Keratinocyte (primary cell): Measurements from ENCODE around the gene MAP6D1. TPM values are rescaled to one million over a fixed set of nuclear protein-coding genes. Genes with fewer than 3 reads are reported as not detected.
"Not testable (repeated sequence)": the region's sequence is repeated elsewhere in the genome, so short reads cannot be mapped to it uniquely, and the experiment has no call there.

Experiments
- DNase-seq: peaks from one replicate; pipeline ENCODE4 v3.0.0-alpha.2; 2011; ENCODE audit warnings: low read depth, missing footprints, low spot score
- FAIRE-seq: peaks from 2 replicates; lab custom pipeline; 2011; peaks lifted over from hg19 to GRCh38; lab: Jason Lieb, UNC
- H2AFZ ChIP-seq: 2 replicates; pipeline ENCODE4 v1.6.0; 2012; ENCODE audit warnings: low read length, control low read depth, inconsistent platforms; ENCODE audit not compliant: control insufficient read depth
- H3K27ac ChIP-seq: 2 replicates; pipeline ENCODE4 v1.5.1; 2011; ENCODE audit warnings: low read length; ENCODE audit not compliant: control insufficient read depth, insufficient read depth
- H3K27me3 ChIP-seq: 3 replicates; pipeline ENCODE4 v1.6.0; 2011; ENCODE audit warnings: low read length; ENCODE audit not compliant: control insufficient read depth, insufficient read depth; ENCODE audit errors: extremely low read depth
- H3K36me3 ChIP-seq, 2 experiments: 2 replicates in 1 of 2; 3 replicates in 1 of 2; pipeline ENCODE4 v1.5.1; 2011; ENCODE audit warnings: low read length in 2 of 2, mild to moderate bottlenecking in 1 of 2; ENCODE audit not compliant: control insufficient read depth in 2 of 2, insufficient read depth in 2 of 2; ENCODE audit errors: extremely low read depth in 1 of 2
- H3K4me1 ChIP-seq: 3 replicates; pipeline ENCODE4 v1.5.1; 2011; ENCODE audit warnings: low read length; ENCODE audit not compliant: control insufficient read depth, insufficient read depth; ENCODE audit errors: extremely low read depth
- H3K4me2 ChIP-seq: 3 replicates; pipeline ENCODE4 v1.6.0; 2011; ENCODE audit warnings: low read depth, low read length; ENCODE audit not compliant: control insufficient read depth, insufficient read depth; ENCODE audit errors: extremely low read depth
- H3K4me3 ChIP-seq, 3 experiments: fragments of 200-600 bp in 1 of 3; sonication (generic) in 1 of 3; 2 replicates in 2 of 3; 3 replicates in 1 of 3; pipeline ENCODE4 v1.5.1; 2011 to 2016; ENCODE audit warnings: low read length in 3 of 3, mild to moderate bottlenecking in 3 of 3, control low read depth in 2 of 3, inconsistent platforms in 1 of 3, low read depth in 1 of 3, mixed read lengths in 1 of 3, mixed run types in 1 of 3, moderate library complexity in 1 of 3; ENCODE audit not compliant: control insufficient read depth in 2 of 3, insufficient read depth in 2 of 3; ENCODE audit errors: extremely low read depth in 1 of 3
- H3K79me2 ChIP-seq: 2 replicates; pipeline ENCODE4 v1.6.0; 2012; ENCODE audit warnings: low read length; ENCODE audit not compliant: control insufficient read depth, insufficient read depth
- H3K9ac ChIP-seq: 3 replicates; pipeline ENCODE4 v1.6.0; 2011; ENCODE audit warnings: low read length; ENCODE audit not compliant: control insufficient read depth, insufficient read depth; ENCODE audit errors: extremely low read depth
- H3K9me1 ChIP-seq: 3 replicates; pipeline ENCODE4 v1.6.0; 2011; ENCODE audit warnings: low read length; ENCODE audit not compliant: control insufficient read depth, insufficient read depth; ENCODE audit errors: extremely low read depth
- H3K9me3 ChIP-seq: 2 replicates; pipeline ENCODE4 v1.5.1; 2012; ENCODE audit warnings: low read depth, low read length; ENCODE audit not compliant: control insufficient read depth
- H4K20me1 ChIP-seq: 3 replicates; pipeline ENCODE4 v1.6.0; 2011; ENCODE audit warnings: low read length; ENCODE audit not compliant: control insufficient read depth, insufficient read depth; ENCODE audit errors: extremely low read depth
- EZH2 ChIP-seq: IDR thresholded peaks from one replicate; pipeline ENCODE4 v1.6.1; 2012; ENCODE audit warnings: inconsistent platforms, mild to moderate bottlenecking, low read length, moderate library complexity
- dilution Hi-C: fragments of 300-500 bp; cut with MboI; formaldehyde crosslinking; loops from one replicate; pipeline ENCODE4 v1.7.0; 2020; ENCODE audit warnings: low sequenced_read_pairs; ENCODE audit not compliant: extremely low pct_ligation_motif_present
- polyA plus RNA-seq, 5 experiments: library from polyadenylated mRNA; depleted of rRNA in 3 of 5; stranded (reverse) in 3 of 5; stranded (forward) in 1 of 5; unstranded in 1 of 5; fragments of >200 nt; gene quantifications; 1 replicate in 1 of 5; 2 replicates in 3 of 5; 3 replicates in 1 of 5; pipeline versions ENCODE4 v1.2.1 to v1.2.3, GENCODE V29; 2011 to 2012; ENCODE audit warnings: missing spikeins in 2 of 5, low read depth in 1 of 5, low replicate concordance in 1 of 5
- TF ChIP-seq, protein P1 (sequence below), 3 experiments: IDR thresholded peaks in 1 of 3; conservative IDR thresholded peaks in 1 of 3; optimal IDR thresholded peaks in 1 of 3; 2 replicates in 2 of 3; 3 replicates in 1 of 3; pipeline versions ENCODE3 to v1.5.1; 2011; ENCODE audit warnings: low read length in 3 of 3, mild to moderate bottlenecking in 3 of 3, moderate library complexity in 2 of 3, control low read depth in 1 of 3, inconsistent platforms in 1 of 3; ENCODE audit not compliant: insufficient read depth in 2 of 3; ENCODE audit errors: extremely low read depth in 1 of 3

Gene MAP6D1
- polyA plus RNA-seq, 1 donor (not counting 4 experiments of a cell fraction or from before 2014, with no cell fraction given), result 1.4 TPM

DNA sequence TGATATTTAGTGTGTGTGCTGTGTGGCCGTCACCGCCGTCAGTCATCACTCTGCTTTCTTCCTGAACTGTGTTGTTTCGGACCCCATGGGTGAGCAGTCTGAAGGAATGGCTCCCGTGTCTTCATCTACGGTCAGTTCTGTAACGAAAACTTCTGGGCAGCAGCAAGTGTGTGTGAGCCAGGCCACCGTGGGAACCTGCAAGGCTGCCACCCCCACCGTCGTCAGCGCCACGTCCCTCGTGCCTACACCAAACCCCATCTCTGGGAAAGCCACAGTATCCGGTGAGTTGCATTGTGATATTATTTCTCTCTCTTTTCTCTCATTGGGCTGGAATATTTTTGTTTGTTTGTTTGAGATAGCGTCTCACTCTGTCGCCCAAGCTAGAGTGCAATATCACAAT is 34.7 kb downstream of the MAP6D1 start:
- H3K27me3 ChIP-seq, result no peaks in the 10 kb centered on the region
- TF ChIP-seq EZH2, result no peak
- TF ChIP-seq, protein P1, sequence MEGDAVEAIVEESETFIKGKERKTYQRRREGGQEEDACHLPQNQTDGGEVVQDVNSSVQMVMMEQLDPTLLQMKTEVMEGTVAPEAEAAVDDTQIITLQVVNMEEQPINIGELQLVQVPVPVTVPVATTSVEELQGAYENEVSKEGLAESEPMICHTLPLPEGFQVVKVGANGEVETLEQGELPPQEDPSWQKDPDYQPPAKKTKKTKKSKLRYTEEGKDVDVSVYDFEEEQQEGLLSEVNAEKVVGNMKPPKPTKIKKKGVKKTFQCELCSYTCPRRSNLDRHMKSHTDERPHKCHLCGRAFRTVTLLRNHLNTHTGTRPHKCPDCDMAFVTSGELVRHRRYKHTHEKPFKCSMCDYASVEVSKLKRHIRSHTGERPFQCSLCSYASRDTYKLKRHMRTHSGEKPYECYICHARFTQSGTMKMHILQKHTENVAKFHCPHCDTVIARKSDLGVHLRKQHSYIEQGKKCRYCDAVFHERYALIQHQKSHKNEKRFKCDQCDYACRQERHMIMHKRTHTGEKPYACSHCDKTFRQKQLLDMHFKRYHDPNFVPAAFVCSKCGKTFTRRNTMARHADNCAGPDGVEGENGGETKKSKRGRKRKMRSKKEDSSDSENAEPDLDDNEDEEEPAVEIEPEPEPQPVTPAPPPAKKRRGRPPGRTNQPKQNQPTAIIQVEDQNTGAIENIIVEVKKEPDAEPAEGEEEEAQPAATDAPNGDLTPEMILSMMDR (optimal IDR thresholded peaks at IDR 0.05 in 1 of 3, IDR thresholded peaks at IDR 0.05 in 1 of 3, conservative IDR thresholded peaks at IDR 0.05 in 1 of 3; ENCODE audit: extremely low read depth in 1 of 3, insufficient read depth in 2 of 3, low read length in 3 of 3), result no peak
- no peak for FAIRE-seq
- no peaks in the 10 kb centered on the region for H3K9me3 ChIP-seq
- H3K4me2 ChIP-seq, result no peak overlapping the region
- no peaks in the 10 kb centered on the region for H3K79me2 ChIP-seq
- no peak overlapping the region for H3K9ac ChIP-seq
- no peak overlapping the region for H3K27ac ChIP-seq
- H3K4me1 ChIP-seq, result no peaks in the 10 kb centered on the region
- no peaks in the 10 kb centered on the region for H3K9me1 ChIP-seq
- no peak for DNase-seq
- H2AFZ ChIP-seq, result no peak overlapping the region
- no peaks in the 10 kb centered on the region for H4K20me1 ChIP-seq
- dilution Hi-C loops, result no loop called here
- H3K36me3 ChIP-seq, result peaks cover 12 to 17% of the 10 kb centered on the region in 2 experiments
- no peak overlapping the region for H3K4me3 ChIP-seq

DNA sequence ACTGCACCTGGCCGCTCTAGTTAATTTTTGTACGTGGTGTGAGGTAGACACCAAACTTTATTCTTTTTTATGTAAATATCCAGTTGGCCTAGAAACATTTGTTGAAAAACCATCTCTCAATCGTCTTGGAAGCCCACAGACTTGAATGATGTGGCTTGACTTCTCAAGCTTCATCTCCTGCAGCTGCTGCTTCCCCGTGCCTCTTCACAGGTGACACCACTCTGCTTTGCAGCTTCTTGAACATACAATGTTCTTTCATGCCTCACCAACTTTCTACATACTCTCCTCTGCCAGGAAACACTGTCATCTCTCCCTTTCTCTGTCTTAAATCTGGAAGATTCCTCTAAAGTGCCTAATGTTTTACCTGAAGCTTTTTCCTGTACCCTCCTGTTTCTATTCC is 35.6 kb downstream of the MAP6D1 start:
- H3K27ac ChIP-seq, result no peak overlapping the region
- no peaks in the 10 kb centered on the region for H4K20me1 ChIP-seq
- dilution Hi-C loops, result no loop called here
- no peaks in the 10 kb centered on the region for H3K4me1 ChIP-seq
- FAIRE-seq, result no peak
- DNase-seq, result no peak
- no peak overlapping the region for H3K4me3 ChIP-seq
- no peaks in the 10 kb centered on the region for H3K27me3 ChIP-seq
- no peaks in the 10 kb centered on the region for H3K9me1 ChIP-seq
- no peak overlapping the region for H3K4me2 ChIP-seq
- no peak overlapping the region for H3K9ac ChIP-seq
- TF ChIP-seq EZH2, result no peak
- TF ChIP-seq, protein P1 (optimal IDR thresholded peaks at IDR 0.05 in 1 of 3, IDR thresholded peaks at IDR 0.05 in 1 of 3, conservative IDR thresholded peaks at IDR 0.05 in 1 of 3; ENCODE audit: extremely low read depth in 1 of 3, insufficient read depth in 2 of 3, low read length in 3 of 3), result no peak
- H3K9me3 ChIP-seq, result no peaks in the 10 kb centered on the region
- peaks cover 12 to 18% of the 10 kb centered on the region in 2 experiments for H3K36me3 ChIP-seq
- H2AFZ ChIP-seq, result no peak overlapping the region
- no peaks in the 10 kb centered on the region for H3K79me2 ChIP-seq

DNA sequence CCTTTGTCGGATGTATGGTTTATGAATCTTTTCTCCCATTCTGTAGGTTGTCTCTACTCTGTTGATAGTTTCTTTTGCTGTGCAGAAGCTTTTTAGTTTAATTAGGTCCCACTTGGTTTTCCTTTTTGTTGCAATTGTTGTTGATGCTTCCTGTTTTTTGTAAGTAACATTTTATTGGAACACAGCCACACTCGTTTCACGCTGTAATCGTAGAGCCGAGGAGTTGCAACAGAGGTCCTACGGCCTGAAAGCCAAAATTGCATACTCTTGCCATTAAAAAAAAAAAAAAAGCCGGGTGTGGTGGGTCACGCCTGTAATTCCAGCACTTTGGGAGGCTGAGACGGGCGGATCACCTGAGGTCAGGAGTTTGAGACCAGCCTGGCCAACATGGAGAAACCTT is 40.9 kb downstream of the MAP6D1 start:
- H3K79me2 ChIP-seq, H3K9me1 ChIP-seq, H3K4me2 ChIP-seq, FAIRE-seq, H3K9me3 ChIP-seq, H3K27ac ChIP-seq, H3K4me1 ChIP-seq, H4K20me1 ChIP-seq, H3K27me3 ChIP-seq, H3K9ac ChIP-seq, H3K4me3 ChIP-seq, dilution Hi-C loops, DNase-seq, H2AFZ ChIP-seq: not testable (repeated sequence)
- H3K36me3 ChIP-seq, result peaks cover 12 to 24% of the 10 kb centered on the region in 2 experiments
